Mucosa of rectum (tissue), 2 donors: ENCODE measurements around the gene E2F1.
"Not testable (repeated sequence)": the region's sequence is repeated elsewhere in the genome, so short reads cannot be mapped to it uniquely, and the experiment has no call there.

Experiments used
- H3K27ac ChIP-seq, 2 donors: one replicate each; pipeline ENCODE4 v1.7.0; 2013; ENCODE audit warnings: inconsistent platforms in 2 of 2, low read depth in 2 of 2, low read length in 2 of 2
- H3K27me3 ChIP-seq, 2 donors: one replicate each; pipeline ENCODE4 v1.7.0; 2013; ENCODE audit warnings: low read length in 2 of 2; ENCODE audit not compliant: control insufficient read depth in 2 of 2, insufficient read depth in 2 of 2
- H3K36me3 ChIP-seq, 2 donors: one replicate each; pipeline ENCODE4 v1.7.0; 2013; ENCODE audit warnings: low read length in 2 of 2; ENCODE audit not compliant: control insufficient read depth in 2 of 2, insufficient read depth in 2 of 2
- H3K4me1 ChIP-seq, 2 donors: one replicate each; pipeline ENCODE4 v1.7.0; 2013; ENCODE audit warnings: low read length in 2 of 2, mild to moderate bottlenecking in 1 of 2; ENCODE audit not compliant: control insufficient read depth in 2 of 2, insufficient read depth in 2 of 2
- H3K4me3 ChIP-seq, 2 donors: one replicate each; pipeline ENCODE4 v1.7.0; 2013; ENCODE audit warnings: low read length in 2 of 2
- H3K9ac ChIP-seq, 2 donors: one replicate each; pipeline ENCODE4 v1.7.0; 2013; ENCODE audit warnings: low read length in 2 of 2, low read depth in 1 of 2, mild to moderate bottlenecking in 1 of 2
- H3K9me3 ChIP-seq, 2 donors: one replicate each; pipeline ENCODE4 v1.7.0; 2013; ENCODE audit warnings: low read length in 2 of 2; ENCODE audit not compliant: control insufficient read depth in 2 of 2
- donor health status: healthy.
- donor health status: Normal muscosa, but diverticular disease.

E2F1 gene

GRCh38 chr20:33709905-33710541, 23.8 kb upstream of the E2F1 start:
- Histone ChIP-seq H3K4me3 (no peak overlapping the region), H3K4me1 (no peaks in the 10 kb centered on the region), H3K9me3 (no peaks in the 10 kb centered on the region), H3K27me3 (no peaks in the 10 kb centered on the region), H3K9ac (no peak overlapping the region), H3K36me3 (peaks cover 19 to 31% of the 10 kb centered on the region in 2 donors), H3K27ac (no peak overlapping the region)

GRCh38 chr20:33709398-33709797, 23.2 kb upstream of the E2F1 start:
- Histone ChIP-seq H3K36me3 (peaks cover 19 to 31% of the 10 kb centered on the region in 2 donors), H3K9ac (no peak overlapping the region), H3K4me3 (no peak overlapping the region), H3K4me1 (no peaks in the 10 kb centered on the region), H3K27me3 (no peaks in the 10 kb centered on the region), H3K27ac (no peak overlapping the region), H3K9me3 (no peaks in the 10 kb centered on the region)

- no peaks in the 10 kb centered on the region for H3K9me3 ChIP-seq
- no peak overlapping the region for H3K4me3 ChIP-seq
- H3K36me3 ChIP-seq, result peaks cover 7 to 18% of the 10 kb centered on the region in 2 donors
- no peak overlapping the region for H3K27ac ChIP-seq
- H3K27me3 ChIP-seq, result no peaks in the 10 kb centered on the region
- no peaks in the 10 kb centered on the region for H3K4me1 ChIP-seq
- no peak overlapping the region for H3K9ac ChIP-seq
Measured at GRCh38 chr20:33707668-33708067, 21.5 kb upstream of the E2F1 start.

GRCh38 chr20:33704197-33704924, 18.2 kb upstream of the E2F1 start:
- no peak overlapping the region for H3K9ac ChIP-seq
- no peak overlapping the region for H3K27ac ChIP-seq
- peaks cover 7 to 11% of the 10 kb centered on the region in 2 donors for H3K36me3 ChIP-seq
- no peaks in the 10 kb centered on the region for H3K27me3 ChIP-seq
- H3K9me3 ChIP-seq, result no peaks in the 10 kb centered on the region
- H3K4me3 ChIP-seq, result no peak overlapping the region
- no peaks in the 10 kb centered on the region for H3K4me1 ChIP-seq

- Histone ChIP-seq H3K4me3 (no peak overlapping the region), H3K27me3 (no peaks in the 10 kb centered on the region), H3K4me1 (no peaks in the 10 kb centered on the region), H3K36me3 (peaks cover 7 to 11% of the 10 kb centered on the region in 2 donors), H3K9ac (no peak overlapping the region), H3K9me3 (no peaks in the 10 kb centered on the region), H3K27ac (no peak overlapping the region)
Measured at GRCh38 chr20:33703498-33704137, 17.4 kb upstream of the E2F1 start.

- no peak overlapping the region for H3K9ac ChIP-seq
- H3K36me3 ChIP-seq, result peaks cover 7 to 11% of the 10 kb centered on the region in 2 donors
- H3K9me3 ChIP-seq, result no peaks in the 10 kb centered on the region
- H3K4me1 ChIP-seq, result no peaks in the 10 kb centered on the region
- no peak overlapping the region for H3K27ac ChIP-seq
- no peaks in the 10 kb centered on the region for H3K27me3 ChIP-seq
- H3K4me3 ChIP-seq, result no peak overlapping the region
Measured at GRCh38 chr20:33702861-33703260, 16.7 kb upstream of the E2F1 start.

- H3K4me3 ChIP-seq, result no peak overlapping the region
- no peak overlapping the region for H3K27ac ChIP-seq
- H3K4me1 ChIP-seq, result no peaks in the 10 kb centered on the region
- no peaks in the 10 kb centered on the region for H3K27me3 ChIP-seq
- H3K9me3 ChIP-seq, result no peaks in the 10 kb centered on the region
- peaks cover 2 to 4% of the 10 kb centered on the region in 2 donors for H3K36me3 ChIP-seq
- no peak overlapping the region for H3K9ac ChIP-seq
Measured at GRCh38 chr20:33701629-33702450, 15.7 kb upstream of the E2F1 start.

- H3K4me3 ChIP-seq, H3K36me3 ChIP-seq, H3K9ac ChIP-seq, H3K27me3 ChIP-seq, H3K4me1 ChIP-seq, H3K27ac ChIP-seq, H3K9me3 ChIP-seq: not testable (repeated sequence)
Measured at GRCh38 chr20:33700696-33701441, 14.7 kb upstream of the E2F1 start.

- H3K27me3 ChIP-seq, H3K27ac ChIP-seq, H3K4me3 ChIP-seq, H3K4me1 ChIP-seq, H3K9me3 ChIP-seq, H3K9ac ChIP-seq, H3K36me3 ChIP-seq: not testable (repeated sequence)
Measured at GRCh38 chr20:33698966-33699365, 12.8 kb upstream of the E2F1 start.
